H1 (cell line): ENCODE data around the gene SOX30. TPM values are rescaled to one million over a fixed set of nuclear protein-coding genes. Genes with fewer than 3 reads are reported as not detected.

Experiments
- CTCF ChIA-PET: fragments of 300-600 bp; sonication (Branson Sonifier 250); formaldehyde crosslinking; loops from one replicate; lab custom pipeline; 2021; ENCODE audit not compliant: partially characterized antibody; lab: Charles Lee
- POLR2A ChIA-PET: fragments of 300-600 bp; sonication (Branson Sonifier 250); formaldehyde crosslinking; loops from one replicate; lab custom pipeline; 2021; ENCODE audit warnings: inconsistent platforms; ENCODE audit not compliant: partially characterized antibody; lab: Charles Lee
- DNase-seq, 2 experiments: peaks; one replicate each; pipeline versions ENCODE4 v3.0.0 to v3.0.0-alpha.2; 2010 to 2022; ENCODE audit warnings: low spot score in 2 of 2, low read depth in 1 of 2, mixed read lengths in 1 of 2
- FAIRE-seq: peaks from 2 replicates; lab custom pipeline; 2011; peaks lifted over from hg19 to GRCh38; lab: Jason Lieb, UNC
- H2AFZ ChIP-seq: 2 replicates; pipeline ENCODE4 v1.8.1; 2012; ENCODE audit warnings: low read length, inconsistent platforms
- H2AK5ac ChIP-seq: 2 replicates; pipeline ENCODE4 v1.6.1; 2013; ENCODE audit warnings: low read depth, low read length
- H2BK120ac ChIP-seq: replicated peaks from 2 replicates; pipeline ENCODE3; 2013; ENCODE audit warnings: low read depth, low read length, inconsistent platforms
- H2BK12ac ChIP-seq: 2 replicates; pipeline ENCODE4 v1.6.1; 2013; ENCODE audit warnings: low read depth, low read length
- H2BK15ac ChIP-seq: 2 replicates; pipeline ENCODE4 v1.6.1; 2013; ENCODE audit warnings: low read length
- H2BK20ac ChIP-seq: 2 replicates; pipeline ENCODE4 v1.6.1; 2013; ENCODE audit warnings: low read length
- H2BK5ac ChIP-seq: 2 replicates; pipeline ENCODE4 v1.6.1; 2013; ENCODE audit warnings: low read depth, low read length
- H3K14ac ChIP-seq: 2 replicates; pipeline ENCODE4 v1.6.1; 2013; ENCODE audit warnings: inconsistent platforms; ENCODE audit not compliant: insufficient read length
- H3K18ac ChIP-seq: 2 replicates; pipeline ENCODE4 v1.6.1; 2013; ENCODE audit warnings: low read length; ENCODE audit errors: extremely low read depth
- H3K23ac ChIP-seq: 2 replicates; pipeline ENCODE4 v1.6.1; 2013; ENCODE audit warnings: inconsistent platforms; ENCODE audit not compliant: insufficient read length
- H3K23me2 ChIP-seq: 2 replicates; pipeline ENCODE4 v1.6.1; 2013; ENCODE audit warnings: low read depth, low read length
- H3K27ac ChIP-seq: 2 replicates; pipeline ENCODE4 v1.6.1; 2011; ENCODE audit warnings: low read depth, low read length, inconsistent platforms
- H3K27me3 ChIP-seq, 4 experiments: replicated peaks in 1 of 4; 1 replicate in 1 of 4; 2 replicates in 3 of 4; pipeline versions ENCODE4 v1.6.1 to v1.8.1; 2011 to 2013; ENCODE audit warnings: low read length in 3 of 4, mild to moderate bottlenecking in 3 of 4, inconsistent platforms in 2 of 4, mixed read lengths in 2 of 4, moderate library complexity in 1 of 4; ENCODE audit not compliant: control insufficient read depth in 3 of 4, insufficient read depth in 3 of 4; ENCODE audit errors: extremely low read depth in 1 of 4
- H3K36me3 ChIP-seq, 4 experiments: 2 replicates each; pipeline versions ENCODE4 v1.6.1 to v1.8.1; 2011 to 2013; ENCODE audit warnings: mild to moderate bottlenecking in 4 of 4, low read length in 3 of 4, moderate library complexity in 2 of 4, control low read depth in 1 of 4, inconsistent platforms in 1 of 4; ENCODE audit not compliant: insufficient read depth in 4 of 4, control insufficient read depth in 2 of 4
- H3K4ac ChIP-seq: replicated peaks from 2 replicates; pipeline ENCODE3; 2013; ENCODE audit warnings: low read length, low read depth, mixed read lengths, inconsistent platforms; ENCODE audit not compliant: insufficient read length
- H3K4me1 ChIP-seq, 4 experiments: replicated peaks in 1 of 4; 1 replicate in 1 of 4; 2 replicates in 3 of 4; pipeline versions ENCODE4 v1.6.1 to v1.8.1; 2011 to 2013; ENCODE audit warnings: low read length in 3 of 4, inconsistent platforms in 2 of 4, mixed read lengths in 1 of 4; ENCODE audit not compliant: insufficient read depth in 4 of 4, control insufficient read depth in 3 of 4
- H3K4me2 ChIP-seq, 2 experiments: 2 replicates each; pipeline versions ENCODE4 v1.6.1 to v1.8.1; 2011 to 2013; ENCODE audit warnings: low read depth in 2 of 2, low read length in 2 of 2, control low read depth in 1 of 2, inconsistent platforms in 1 of 2, mild to moderate bottlenecking in 1 of 2; ENCODE audit not compliant: insufficient read depth in 1 of 2
- H3K4me3 ChIP-seq, 4 experiments: fragments of 200-600, 300-600 bp in 1 of 4; sonication (generic), shearing (Covaris generic), sonication (Bioruptor Twin) in 1 of 4; 2 replicates each; pipeline versions ENCODE4 v1.5.1 to v1.8.1; 2011 to 2016; ENCODE audit warnings: low read length in 4 of 4, low read depth in 3 of 4, control low read depth in 2 of 4, inconsistent platforms in 2 of 4, mild to moderate bottlenecking in 2 of 4, mixed read lengths in 1 of 4, moderate library complexity in 1 of 4; ENCODE audit not compliant: insufficient read depth in 2 of 4; ENCODE audit errors: extremely low read depth in 1 of 4
- H3K56ac ChIP-seq: replicated peaks from 2 replicates; pipeline ENCODE3; 2013; ENCODE audit warnings: low read depth, mild to moderate bottlenecking, mixed read lengths, low read length, inconsistent platforms; ENCODE audit not compliant: insufficient read length
- H3K79me1 ChIP-seq: 2 replicates; pipeline ENCODE4 v1.6.1; 2013; ENCODE audit warnings: low read depth, low read length, control low read depth
- H3K79me2 ChIP-seq, 2 experiments: 2 replicates each; pipeline versions ENCODE4 v1.6.1 to v1.8.1; 2012 to 2013; ENCODE audit warnings: low read length in 2 of 2, mild to moderate bottlenecking in 2 of 2, inconsistent platforms in 1 of 2; ENCODE audit not compliant: insufficient read depth in 2 of 2, control insufficient read depth in 1 of 2
- H3K9ac ChIP-seq, 4 experiments: replicated peaks in 1 of 4; 1 replicate in 1 of 4; 2 replicates in 3 of 4; pipeline versions ENCODE4 v1.6.1 to v1.8.1; 2011 to 2013; ENCODE audit warnings: low read depth in 3 of 4, low read length in 3 of 4, control low read depth in 2 of 4, mild to moderate bottlenecking in 2 of 4, moderate library complexity in 2 of 4, inconsistent platforms in 1 of 4; ENCODE audit errors: extremely low read depth in 1 of 4
- H3K9me3 ChIP-seq, 2 experiments: 2 replicates each; pipeline versions ENCODE4 v1.6.1 to v1.8.1; 2012 to 2013; ENCODE audit warnings: mild to moderate bottlenecking in 2 of 2, moderate library complexity in 2 of 2, control low read depth in 1 of 2, inconsistent platforms in 1 of 2, low read depth in 1 of 2, low read length in 1 of 2, mixed read lengths in 1 of 2; ENCODE audit not compliant: insufficient read depth in 2 of 2
- H4K20me1 ChIP-seq, 2 experiments: replicated peaks in 1 of 2; 2 replicates each; pipeline versions ENCODE3 to v1.8.1; 2011 to 2013; ENCODE audit warnings: inconsistent platforms in 2 of 2, low read length in 2 of 2, mild to moderate bottlenecking in 1 of 2; ENCODE audit not compliant: insufficient read depth in 2 of 2, control insufficient read depth in 1 of 2
- H4K5ac ChIP-seq: 2 replicates; pipeline ENCODE4 v1.6.1; 2013; ENCODE audit warnings: low read length, low read depth, mixed read lengths, inconsistent platforms; ENCODE audit not compliant: insufficient read length
- H4K8ac ChIP-seq: 2 replicates; pipeline ENCODE4 v1.8.0; 2013; ENCODE audit warnings: mild to moderate bottlenecking, moderate library complexity, low read length, inconsistent platforms; ENCODE audit not compliant: insufficient read depth; ENCODE audit errors: extremely low read depth
- H4K91ac ChIP-seq: replicated peaks from 2 replicates; pipeline ENCODE3; 2013; ENCODE audit warnings: low read length, mixed read lengths, inconsistent platforms; ENCODE audit not compliant: insufficient read length
- CBX8 ChIP-seq: fragments of 300-800, 300-1000 bp; sonication (generic); IDR thresholded peaks from 2 replicates; pipeline ENCODE4 v1.7.1; 2016; ENCODE audit warnings: low read depth, low read length, borderline replicate concordance
- CHD1 ChIP-seq: IDR thresholded peaks from 2 replicates; pipeline ENCODE4 v1.6.1; 2012; ENCODE audit warnings: low read depth, low read length, improper control_type of control experiment
- CTBP2 ChIP-seq: IDR thresholded peaks from 2 replicates; pipeline ENCODE4 v1.7.0; 2011; ENCODE audit warnings: borderline replicate concordance, mild to moderate bottlenecking, moderate library complexity, mixed read lengths, low read length; ENCODE audit not compliant: insufficient read depth, insufficient read length
- JUND ChIP-seq: IDR thresholded peaks from 2 replicates; pipeline ENCODE4 v1.6.1; 2011; ENCODE audit warnings: mild to moderate bottlenecking, improper control_type of control experiment, low read length
- MAX ChIP-seq: IDR thresholded peaks from 2 replicates; pipeline ENCODE4 v1.6.1; 2012; ENCODE audit warnings: inconsistent platforms
- RAD21 ChIP-seq, 2 experiments: IDR thresholded peaks in 1 of 2; conservative IDR thresholded peaks in 1 of 2; 2 replicates each; pipeline ENCODE4 v1.6.1; 2011; ENCODE audit warnings: low read depth in 2 of 2, low read length in 2 of 2, improper control_type of control experiment in 1 of 2, inconsistent platforms in 1 of 2, mild to moderate bottlenecking in 1 of 2, moderate library complexity in 1 of 2
- RNF2 ChIP-seq: fragments of 200-900, 300-1000 bp; sonication (generic); IDR thresholded peaks from 2 replicates; pipeline ENCODE4 v1.7.1; 2016; ENCODE audit warnings: borderline replicate concordance, low read depth, mild to moderate bottlenecking, antibody characterized with exemption, low read length; ENCODE audit not compliant: poor library complexity, severe bottlenecking; ENCODE audit errors: missing control alignments
- TAF7 ChIP-seq: optimal IDR thresholded peaks from 2 replicates; pipeline ENCODE3; 2011; ENCODE audit warnings: low read depth, mild to moderate bottlenecking, inconsistent platforms, low read length, moderate library complexity, borderline replicate concordance
- TCF12 ChIP-seq: IDR thresholded peaks from 2 replicates; pipeline ENCODE4 v1.6.1; 2011; ENCODE audit warnings: low read depth, mild to moderate bottlenecking, low read length
- YY1 ChIP-seq: IDR thresholded peaks from 2 replicates; pipeline ENCODE4 v1.6.1; 2011; ENCODE audit warnings: low read depth, mild to moderate bottlenecking, low read length
- WGBS, 2 experiments: shearing (Covaris generic) in 1 of 2; methylation state at CpG; one replicate each; pipeline versions ENCODE4 v1.1.6 to v1.1.7; 2013 to 2015; ENCODE audit warnings: low lambda C conversion rate in 2 of 2, mixed read lengths in 2 of 2, inconsistent platforms in 1 of 2, low coverage in 1 of 2, missing lambda C conversion rate in 1 of 2; ENCODE audit not compliant: insufficient replicate concordance in 2 of 2, insufficient coverage in 1 of 2, insufficient read length in 1 of 2; ENCODE audit errors: extremely low coverage in 1 of 2, missing lambda C conversion rate in 1 of 2; 5-methylcytosine and 5-hydroxymethylcytosine counted together
- polyA plus RNA-seq, 7 experiments: library from polyadenylated mRNA; depleted of rRNA in 3 of 7; stranded (reverse) in 5 of 7; unstranded in 2 of 7; fragments of >200 nt in 5 of 7; fragments of 200-250 nt in 2 of 7; gene quantifications; 1 replicate in 5 of 7; 2 replicates in 1 of 7; 4 replicates in 1 of 7; pipeline versions ENCODE4 v1.2.1 to v1.2.3, GENCODE V29; 2011 to 2013; ENCODE audit warnings: missing spikeins in 2 of 7, mixed read lengths in 2 of 7
- total RNA-seq: library from RNA; stranded (reverse); fragmentation: NEBNext Ultra II Directional; extraction: Animal tissue kit (Norgen Biotek cat#: 25700); gene quantifications from 2 replicates; pipeline ENCODE4 v1.2.1, GENCODE V29; 2021

SOX30 gene
- total and polyA plus RNA-seq, 2 of the 8 experiments (the other 6 are each of a cell fraction or from before 2014, with no cell fraction given) = 0.35 TPM; not detected in 1

GRCh38 chr5:157640406-157641066 is 11.7 kb downstream of the SOX30 start:
- Histone ChIP-seq H4K91ac (no peak overlapping the region), H3K79me1 (no peaks in the 10 kb centered on the region), H3K9me3 (no peaks in the 10 kb centered on the region), H4K20me1 (no peaks in the 10 kb centered on the region), H3K23me2 (no peaks in the 10 kb centered on the region), H3K36me3 (no peaks in the 10 kb centered on the region), H3K4me3 (no peak overlapping the region), H3K9ac (no peak overlapping the region), H3K56ac (no peak overlapping the region), H4K5ac (no peak overlapping the region), H2AK5ac (no peak overlapping the region), H3K27me3 (no peaks in the 10 kb centered on the region; a peak in 1 of 7 replicates), H3K18ac (no peak overlapping the region), H3K4ac (no peak overlapping the region), H2BK5ac (no peak overlapping the region), H3K79me2 (no peaks in the 10 kb centered on the region), H2AFZ (no peak overlapping the region), H2BK20ac (no peak overlapping the region), H3K23ac (no peak overlapping the region), H3K27ac (no peak overlapping the region), H2BK120ac (no peak overlapping the region), H3K4me1 (peaks cover 0 to 4% (median 0%) of the 10 kb centered on the region in 4 experiments; a peak in 3 of 7 replicates), H3K14ac (no peak overlapping the region), H3K4me2 (no peak overlapping the region), H2BK12ac (no peak overlapping the region), H2BK15ac (no peak overlapping the region), H4K8ac (no peak overlapping the region)
- ChIA-PET POLR2A (no interaction called here), CTCF (interaction anchor here (0.9 kb wide), 1 partner anchor 101 kb away, joined by 3 read pairs; no protein-coding TSS in a partner anchor)
- whole genome bisulfite sequencing, 2 experiments = 93% methylated on average over 9 of the region's 9 CpGs; no CpG with 5 or more reads in 1 of the 2 experiments
- DNase-seq = no peak
- FAIRE-seq = no peak
- TF ChIP-seq YY1 (no peak), CTBP2 (no peak), TCF12 (no peak), CHD1 (no peak), MAX (no peak), TAF7 (no peak), RNF2 (no peak), RAD21 (IDR thresholded peaks at IDR 0.05 in 1 of 2, conservative IDR thresholded peaks at IDR 0.05 in 1 of 2; ENCODE audit: low read depth in 2 of 2, low read length in 2 of 2) (no peak), CBX8 (no peak), JUND (no peak)
